Caki2 (cell line): Measurements from ENCODE around the gene TXNL4A. TPM values are rescaled to one million over a fixed set of nuclear protein-coding genes. Genes with fewer than 3 reads are reported as not detected.

Experiments
- DNase-seq: peaks from one replicate; pipeline ENCODE4 v3.0.0-alpha.2; 2015; ENCODE audit warnings: low read depth
- in situ Hi-C: cut with HindIII; loops from 2 replicates; pipeline ENCODE4 v1.10.0; 2016; ENCODE audit warnings: low sequenced_read_pairs, low pct_unique_long_range_greater_than_20kb, mixed read lengths
- total RNA-seq: library from RNA; depleted of rRNA; stranded (reverse); fragments of >200 nt; shearing (Covaris generic); gene quantifications from 2 replicates; pipeline ENCODE4 v1.2.3, GENCODE V29; 2014; ENCODE audit warnings: low replicate concordance

The TXNL4A gene
- total RNA-seq, 1 experiment from 2014 or later, result 120 TPM

DNA sequence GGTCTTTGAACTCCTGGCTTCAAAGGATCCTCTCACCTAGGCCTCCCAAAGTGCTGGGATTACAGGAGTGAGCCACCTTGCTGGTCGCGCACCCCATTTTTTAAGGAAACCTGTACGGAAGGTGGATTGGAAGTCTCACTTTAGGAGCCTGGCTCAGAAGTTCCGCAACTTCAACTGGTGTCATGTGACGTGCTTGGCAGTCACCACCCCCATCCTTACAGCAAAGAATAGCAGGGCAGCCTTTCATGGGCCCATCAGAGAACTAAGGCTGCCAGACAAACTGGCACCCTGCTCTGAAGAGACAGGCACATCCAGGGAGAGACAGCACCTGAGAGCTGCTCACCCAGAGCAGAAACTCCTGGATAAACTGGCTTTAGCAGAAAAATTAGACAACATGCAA lies 33.6 kb downstream of the TXNL4A start:
- in situ Hi-C loops, result no loop called here

DNA sequence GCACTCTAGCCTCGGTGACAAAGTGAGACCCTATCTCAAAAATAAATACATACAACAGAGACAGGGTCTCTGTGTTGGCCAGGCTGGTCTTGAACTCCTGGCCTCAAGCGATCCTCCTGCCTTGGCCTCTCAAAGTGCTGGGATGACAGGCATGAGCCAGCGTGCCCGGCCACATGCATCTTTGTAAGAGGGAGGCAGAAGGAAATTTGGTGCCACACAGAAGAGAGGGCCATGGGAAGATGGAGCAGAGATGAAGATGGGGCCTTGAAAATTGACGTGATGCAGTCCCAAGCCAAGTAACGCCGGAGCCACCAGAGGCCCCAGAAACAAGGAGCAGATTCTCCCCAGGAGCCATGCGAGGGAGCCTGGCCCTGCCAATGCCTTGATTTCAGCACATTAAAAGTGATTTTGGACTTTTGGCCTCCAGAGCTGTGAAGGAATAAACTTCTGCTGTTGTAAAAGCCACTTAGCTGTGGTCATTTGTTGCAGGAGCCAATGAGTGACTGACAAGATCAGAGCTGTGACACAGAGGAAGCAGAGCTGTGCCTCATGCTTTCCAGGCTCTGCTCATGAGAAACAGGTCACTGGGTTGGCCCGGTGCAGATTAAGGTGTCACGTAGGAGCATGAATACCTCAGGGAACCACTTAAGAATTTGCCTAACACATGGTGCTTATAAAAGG lies 34.3 kb downstream of the TXNL4A start:
- DNase-seq, result no peak
- in situ Hi-C loops, result no loop called here

More for the DNA sequence above, 33.6 kb downstream of the TXNL4A start:
- no peak for DNase-seq

- in situ Hi-C loops, result no loop called here
- no peak for DNase-seq
Observed at GRCh38 chr18:79952996-79953559, 35.3 kb downstream of the TXNL4A start.

DNA sequence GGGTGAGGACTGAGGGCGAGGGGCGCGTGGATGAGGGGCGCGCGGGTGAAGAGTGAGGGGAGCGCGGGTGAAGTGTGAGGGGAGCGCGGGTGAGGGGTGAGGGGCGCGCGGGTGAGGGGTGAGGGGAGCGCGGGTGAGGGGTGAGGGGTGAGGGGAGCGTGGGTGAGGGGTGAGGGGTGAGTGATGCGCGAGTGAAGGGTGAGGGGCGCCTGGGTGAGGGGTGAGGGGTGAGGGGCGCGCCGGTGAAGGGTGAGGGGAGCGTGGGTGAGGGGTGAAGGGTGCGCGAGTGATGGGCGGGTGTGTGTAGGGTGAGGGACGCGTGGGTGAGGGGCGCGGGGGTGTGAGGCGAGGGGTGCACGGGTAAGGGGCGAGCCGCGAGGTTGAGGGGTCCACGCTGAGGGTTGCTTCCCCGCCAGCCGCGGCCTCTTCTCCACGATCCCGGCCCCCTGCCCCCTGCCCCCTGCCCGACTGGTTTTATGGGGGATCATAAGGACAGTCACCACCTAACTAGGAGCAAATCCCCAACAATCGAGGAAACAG lies 35.8 kb downstream of the TXNL4A start:
- in situ Hi-C loops, result no loop called here
- no peak for DNase-seq

GRCh38 chr18:79951545-79952455 lies 36.6 kb downstream of the TXNL4A start, which contains the start of gene SLC66A2:
Gene SLC66A2, minus strand, starts transcription at chr18:79951653. Its CDS starts 727 bp downstream, at chr18:79950926.
- DNase-seq, result peak; percentile 30
- in situ Hi-C loops, result no loop called here

DNA sequence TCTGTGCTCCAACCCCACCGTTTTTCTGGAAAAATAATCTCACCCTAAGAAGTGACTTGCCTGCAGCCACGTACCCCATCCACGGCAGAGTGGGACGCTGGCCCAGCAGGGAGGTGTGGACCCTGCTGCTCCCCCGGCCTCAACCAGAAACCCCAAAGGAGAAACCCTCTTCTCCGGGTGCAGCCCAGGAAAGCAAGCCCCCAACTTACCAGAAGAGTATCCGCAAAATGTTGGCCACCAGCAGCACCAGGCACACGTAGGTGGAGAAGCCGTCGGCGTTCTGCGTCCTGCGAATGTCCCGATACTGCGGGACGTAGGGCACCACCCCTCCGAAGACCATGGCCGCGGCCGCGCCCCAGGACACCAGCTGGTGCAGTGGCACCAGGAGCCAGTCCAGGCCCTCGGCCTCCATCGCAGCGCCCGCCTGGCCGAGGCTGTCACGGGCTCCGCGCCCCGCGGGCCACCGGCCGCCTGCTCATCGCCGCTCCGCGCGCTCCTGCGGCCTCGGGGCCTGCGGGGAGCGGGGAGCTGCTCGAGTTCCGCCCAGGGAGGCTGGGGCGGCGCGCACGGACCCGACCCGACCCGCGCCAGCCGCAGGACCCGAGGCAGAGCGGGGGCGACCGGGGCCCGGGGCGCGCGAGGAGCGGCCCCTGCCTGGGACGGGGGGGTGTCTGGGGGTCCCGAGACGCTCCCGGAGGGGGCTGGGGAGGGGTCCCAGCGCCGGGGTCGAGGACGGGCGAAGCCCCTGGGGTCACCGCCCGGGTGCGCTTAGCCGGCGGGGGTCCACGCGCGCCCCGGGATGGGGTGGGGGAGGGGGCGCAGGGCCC lies 37.6 kb downstream of the TXNL4A start:
- no peak for DNase-seq
- in situ Hi-C loops, result no loop called here

GRCh38 chr18:79949697-79950487 lies 38.5 kb downstream of the TXNL4A start:
- in situ Hi-C loops, result no loop called here
- no peak for DNase-seq

DNA sequence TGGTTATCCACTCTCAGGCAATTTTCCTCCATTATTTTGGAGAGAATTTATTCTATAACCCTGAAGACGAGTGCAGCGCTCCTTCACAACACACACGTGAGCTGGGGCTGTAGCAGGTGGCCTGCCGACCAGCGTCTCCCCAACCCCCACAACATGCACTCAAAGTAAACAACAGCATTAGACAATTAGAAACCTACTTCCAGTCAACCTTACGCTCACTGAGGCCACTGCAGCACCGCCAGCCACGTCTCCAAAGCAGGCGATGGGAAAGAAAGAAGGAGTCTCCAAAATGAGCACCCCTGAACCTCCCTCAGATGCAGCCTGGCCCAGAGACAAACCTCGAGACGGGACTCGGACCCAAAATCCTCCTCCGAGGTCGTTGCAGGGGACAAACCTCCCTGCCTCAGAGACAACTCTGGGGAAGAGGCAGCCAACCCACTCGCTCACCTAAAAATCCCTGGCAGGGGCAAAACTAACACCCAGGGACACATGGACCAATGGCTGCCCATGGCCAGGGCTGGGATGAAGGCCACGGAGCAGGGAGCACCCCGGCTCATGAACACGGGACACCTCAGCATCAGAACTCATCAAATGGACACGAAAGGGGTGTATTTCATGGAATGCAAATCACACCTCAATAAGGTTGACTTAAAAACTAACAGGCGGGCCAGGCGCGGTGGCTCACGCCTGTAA lies 39.5 kb downstream of the TXNL4A start:
- in situ Hi-C loops, result no loop called here
- no peak for DNase-seq

DNA sequence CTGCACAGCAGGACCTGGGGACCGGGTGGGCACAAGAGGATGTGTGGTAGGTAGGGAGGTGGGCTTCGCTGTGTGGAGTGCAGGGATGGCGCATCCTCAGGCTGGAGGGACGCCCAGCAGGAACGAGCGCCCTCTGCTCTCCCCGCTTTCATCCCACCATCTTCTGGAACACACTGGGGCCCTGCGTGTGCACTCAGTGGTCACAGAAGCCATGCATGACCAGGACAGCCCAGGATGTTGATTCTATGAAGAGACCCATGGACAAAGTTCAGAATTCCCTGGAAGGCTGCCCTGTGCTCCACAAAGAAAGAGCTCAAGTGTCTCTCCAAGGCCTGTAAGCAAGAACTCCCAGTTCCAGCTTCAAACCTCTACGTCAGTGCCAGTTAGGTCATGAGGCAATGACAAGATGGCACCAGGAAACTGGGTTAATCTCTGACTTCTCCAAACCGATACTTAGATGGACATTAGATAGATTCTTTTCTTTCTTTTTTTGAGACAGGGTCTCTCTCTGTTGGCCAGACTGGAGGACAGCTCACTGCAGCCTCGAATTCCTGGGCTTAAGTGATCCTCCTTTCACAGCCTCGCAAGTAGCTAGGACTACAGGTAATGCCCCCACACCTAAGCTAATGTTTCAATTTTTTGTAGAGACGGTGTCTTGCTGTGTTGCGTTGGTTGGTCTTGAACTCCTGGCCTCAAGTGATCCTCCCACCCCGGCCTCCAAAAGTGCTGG lies 40.3 kb downstream of the TXNL4A start:
- no peak for DNase-seq
- in situ Hi-C loops, result no loop called here

DNA sequence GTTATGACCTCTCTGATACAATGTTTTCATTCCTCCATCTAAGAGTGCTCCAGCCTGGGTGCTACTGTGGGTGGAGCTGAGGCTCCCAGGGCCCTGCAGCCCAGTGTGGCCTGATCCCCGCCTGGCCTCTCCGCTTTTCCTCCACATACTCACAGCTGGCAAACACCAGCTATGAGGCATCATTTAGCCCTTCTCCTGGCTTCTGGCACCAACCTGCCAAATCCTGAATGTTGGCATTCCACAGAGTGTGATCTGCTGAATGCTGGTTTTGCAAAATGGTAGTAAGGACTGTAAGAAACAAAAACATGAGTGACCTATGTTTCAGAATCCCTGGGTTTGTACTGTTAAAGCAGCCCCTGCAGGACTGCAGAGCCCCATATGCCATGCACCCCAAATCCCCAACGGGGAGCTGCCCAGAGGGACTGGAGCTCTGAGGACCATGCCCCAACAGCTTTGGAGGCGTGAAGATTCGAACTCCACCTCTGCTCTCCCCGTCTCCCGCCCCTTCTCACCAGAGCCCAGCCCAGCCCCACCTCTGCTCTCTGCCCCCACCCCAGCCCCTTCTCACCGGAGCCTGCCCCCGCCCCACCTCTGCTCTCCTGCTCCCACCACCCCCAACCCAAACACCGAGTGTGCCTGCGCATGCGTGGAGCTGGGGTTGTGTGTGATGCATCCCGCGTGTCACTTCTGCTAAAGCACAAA lies 41.2 kb downstream of the TXNL4A start:
- in situ Hi-C loops, result no loop called here
- no peak for DNase-seq

DNA sequence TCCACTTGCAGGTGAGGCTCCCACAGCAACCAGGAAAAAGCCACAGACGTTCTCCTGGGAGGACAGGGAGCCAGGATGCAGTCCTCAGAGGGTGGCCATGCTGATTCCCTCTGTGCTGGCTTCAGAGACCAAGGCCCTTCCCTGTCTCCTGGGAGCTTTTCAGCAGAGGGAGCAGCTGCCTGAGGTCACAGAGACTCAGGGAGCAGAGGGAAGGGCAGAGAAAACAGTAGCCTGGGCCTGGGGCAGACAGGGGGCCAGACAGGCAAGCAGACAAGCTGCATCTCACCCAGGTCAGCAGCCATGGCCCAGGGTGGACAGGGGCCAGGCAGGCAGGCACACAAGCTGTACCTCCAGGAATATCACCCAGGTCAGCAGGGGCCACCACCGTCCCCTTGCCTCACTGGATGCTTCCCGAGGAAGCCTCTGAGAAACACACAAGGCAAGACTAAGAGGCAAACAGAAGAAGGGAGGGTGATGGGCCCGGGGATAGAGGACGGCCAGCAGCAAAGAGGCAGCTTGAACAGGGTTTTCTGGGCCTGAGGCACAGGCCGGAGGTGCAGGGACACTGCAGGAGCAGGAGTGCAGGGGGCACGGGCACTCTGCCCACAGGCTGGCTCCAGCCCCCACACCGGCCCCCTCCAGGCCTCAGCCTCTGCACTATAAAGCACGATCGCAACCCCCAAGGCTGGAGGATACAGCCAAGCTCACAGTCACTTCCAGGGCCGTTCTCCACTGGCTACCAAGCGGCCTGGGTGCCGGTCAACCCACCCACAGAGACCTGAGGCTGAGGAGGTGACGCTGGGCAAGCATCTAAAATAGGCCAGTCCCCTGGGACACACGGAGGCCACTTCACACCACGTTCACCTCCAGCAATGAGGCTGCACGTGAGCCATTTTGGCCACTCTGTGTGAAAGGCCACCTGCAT lies 43.0 kb downstream of the TXNL4A start:
- in situ Hi-C loops, result no loop called here
- no peak for DNase-seq

DNA sequence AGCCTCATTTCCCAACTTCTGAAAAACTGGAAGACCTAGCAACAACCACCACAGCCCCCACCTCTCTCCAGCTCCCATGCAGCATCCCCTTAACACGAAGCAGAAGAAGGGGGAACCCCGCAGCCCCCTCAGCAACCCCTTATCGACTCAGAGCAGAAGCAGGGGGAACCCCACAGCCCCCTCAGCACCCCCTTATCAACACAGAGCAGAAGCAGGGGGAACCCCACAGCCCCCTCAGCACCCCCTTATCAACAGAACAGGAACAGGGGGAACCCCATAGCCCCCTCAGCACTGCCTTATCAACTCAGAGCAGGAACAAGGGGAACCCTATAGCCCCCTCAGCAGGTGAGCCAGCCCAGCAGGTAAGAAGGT lies 43.6 kb downstream of the TXNL4A start:
- in situ Hi-C loops, result no loop called here
- no peak for DNase-seq

DNA sequence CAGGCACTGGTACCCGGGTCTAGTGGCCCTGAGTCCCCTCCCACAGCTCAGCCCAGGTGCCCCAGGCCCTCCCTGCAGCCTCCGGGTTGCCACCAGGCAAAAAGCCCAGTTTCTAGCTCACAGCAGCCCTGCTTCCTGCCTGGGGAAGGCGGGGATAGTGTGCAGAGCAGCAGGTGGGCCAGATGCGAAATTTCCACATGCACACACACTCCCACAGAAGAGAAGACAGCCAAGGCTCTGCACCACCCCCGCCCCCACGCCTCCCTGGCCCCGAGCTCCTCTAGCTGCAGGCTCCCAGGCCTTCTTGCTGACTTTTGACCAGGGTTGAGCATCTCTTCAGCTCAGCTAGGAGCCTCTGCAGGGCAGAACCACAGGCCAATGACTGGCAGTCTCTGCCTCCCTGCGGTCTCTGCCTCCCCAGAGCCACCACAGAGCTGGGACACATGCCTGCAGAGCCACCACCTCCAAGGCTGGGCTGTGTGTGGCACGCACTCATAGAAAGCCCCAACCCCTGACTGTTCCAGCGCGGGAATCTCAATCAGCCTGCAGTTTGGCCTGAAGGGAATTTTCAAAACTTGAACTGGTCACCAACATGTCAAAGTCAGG lies 44.1 kb downstream of the TXNL4A start:
- in situ Hi-C loops, result no loop called here
- no peak for DNase-seq

- in situ Hi-C loops, result no loop called here
- no peak for DNase-seq
Observed at GRCh38 chr18:79943608-79944125, 44.7 kb downstream of the TXNL4A start.
